NB4 (cell line): Measurements from ENCODE around the gene MS4A15.

ENCODE experiments used
- MYC ChIP-seq: IDR thresholded peaks from 2 replicates; pipeline ENCODE4 v1.6.1; 2011; ENCODE audit warnings: low read depth, low read length
- POLR2A ChIP-seq: IDR thresholded peaks from 2 replicates; pipeline ENCODE4 v1.6.1; 2011; ENCODE audit warnings: mild to moderate bottlenecking; ENCODE audit not compliant: insufficient read length; ENCODE audit errors: extremely low read depth
- TF ChIP-seq, protein P1 (sequence below): IDR thresholded peaks from one replicate; pipeline ENCODE4 v1.5.1; 2012; ENCODE audit warnings: low read depth, low read length

- TF ChIP-seq, protein P1, sequence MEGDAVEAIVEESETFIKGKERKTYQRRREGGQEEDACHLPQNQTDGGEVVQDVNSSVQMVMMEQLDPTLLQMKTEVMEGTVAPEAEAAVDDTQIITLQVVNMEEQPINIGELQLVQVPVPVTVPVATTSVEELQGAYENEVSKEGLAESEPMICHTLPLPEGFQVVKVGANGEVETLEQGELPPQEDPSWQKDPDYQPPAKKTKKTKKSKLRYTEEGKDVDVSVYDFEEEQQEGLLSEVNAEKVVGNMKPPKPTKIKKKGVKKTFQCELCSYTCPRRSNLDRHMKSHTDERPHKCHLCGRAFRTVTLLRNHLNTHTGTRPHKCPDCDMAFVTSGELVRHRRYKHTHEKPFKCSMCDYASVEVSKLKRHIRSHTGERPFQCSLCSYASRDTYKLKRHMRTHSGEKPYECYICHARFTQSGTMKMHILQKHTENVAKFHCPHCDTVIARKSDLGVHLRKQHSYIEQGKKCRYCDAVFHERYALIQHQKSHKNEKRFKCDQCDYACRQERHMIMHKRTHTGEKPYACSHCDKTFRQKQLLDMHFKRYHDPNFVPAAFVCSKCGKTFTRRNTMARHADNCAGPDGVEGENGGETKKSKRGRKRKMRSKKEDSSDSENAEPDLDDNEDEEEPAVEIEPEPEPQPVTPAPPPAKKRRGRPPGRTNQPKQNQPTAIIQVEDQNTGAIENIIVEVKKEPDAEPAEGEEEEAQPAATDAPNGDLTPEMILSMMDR = no peak
- TF ChIP-seq POLR2A = no peak
- TF ChIP-seq MYC = no peak
Observed at GRCh38 chr11:60776167-60776566, 19.5 kb downstream of the MS4A15 start.
